Activated CD4-positive, alpha-beta T cell treated with anti-CD3 and anti-CD28 coated beads, Interleukin-2, amount 50 U/mL, for 24 hours (primary cell): ENCODE measurements around the gene PRKACB.

Source experiments
- DNase-seq, 2 donors: peaks; one replicate each; pipeline ENCODE4 v3.0.0-alpha.2; 2020; ENCODE audit warnings: low read depth in 1 of 2, low spot score in 1 of 2

Gene PRKACB

GRCh38 chr1:84155517-84155916, 11.4 kb downstream of the PRKACB start:
- DNase-seq: no peak

- no peak for DNase-seq
Observed at GRCh38 chr1:84156210-84156621, 12.1 kb downstream of the PRKACB start.

DNA sequence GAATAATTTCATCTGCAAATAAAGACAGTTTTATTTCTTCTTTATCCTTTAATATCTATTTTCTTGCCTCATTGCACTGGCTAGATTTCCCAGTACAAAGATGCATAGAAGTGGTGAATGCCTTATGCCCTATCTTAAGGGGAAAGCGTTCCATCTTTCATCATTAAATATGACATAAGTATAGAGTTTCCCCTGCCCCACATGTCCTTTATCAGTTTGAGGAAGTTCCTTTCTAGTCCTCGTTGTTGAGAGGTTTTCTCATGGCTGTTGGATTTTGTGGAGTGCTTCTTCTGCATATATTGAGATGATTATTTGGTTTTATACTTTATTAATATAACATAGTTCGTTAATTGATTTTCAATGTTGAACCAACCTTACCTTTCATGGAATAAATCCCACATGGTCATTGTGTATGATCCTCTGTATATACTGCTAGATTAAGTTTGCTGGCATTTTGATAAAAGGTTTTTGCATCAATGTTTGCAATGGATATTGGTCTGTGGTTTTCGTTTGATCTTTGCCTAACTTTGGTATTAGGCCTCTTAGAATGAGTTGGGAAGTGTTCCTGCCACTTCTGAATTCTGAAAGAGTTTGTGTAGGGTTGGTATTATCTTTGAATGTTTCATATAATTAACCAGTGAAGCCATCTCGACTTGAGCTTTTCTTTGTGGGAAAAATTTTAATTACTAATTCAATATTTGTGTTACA, 15.6 kb downstream of the PRKACB start:
- no peak for DNase-seq

DNA sequence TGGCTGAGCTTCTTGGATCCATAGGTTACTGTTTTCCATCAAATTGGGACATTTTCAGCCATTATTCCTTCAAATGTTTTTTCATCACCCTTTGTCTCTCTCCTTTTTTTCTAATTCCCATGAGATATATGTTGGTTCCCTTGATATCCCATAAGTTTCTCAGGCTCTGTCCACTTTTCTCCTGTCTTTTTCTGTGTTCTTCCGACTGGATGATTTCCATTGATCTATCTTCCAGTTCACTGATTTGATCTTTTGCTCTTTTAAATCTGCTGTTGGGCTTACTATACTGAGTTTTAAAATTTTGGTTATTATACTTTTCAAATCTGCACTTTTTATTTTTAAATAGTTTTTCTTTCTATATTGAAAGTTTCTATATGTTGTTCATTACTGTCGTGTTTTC, 18.2 kb downstream of the PRKACB start:
- no peak for DNase-seq

DNA sequence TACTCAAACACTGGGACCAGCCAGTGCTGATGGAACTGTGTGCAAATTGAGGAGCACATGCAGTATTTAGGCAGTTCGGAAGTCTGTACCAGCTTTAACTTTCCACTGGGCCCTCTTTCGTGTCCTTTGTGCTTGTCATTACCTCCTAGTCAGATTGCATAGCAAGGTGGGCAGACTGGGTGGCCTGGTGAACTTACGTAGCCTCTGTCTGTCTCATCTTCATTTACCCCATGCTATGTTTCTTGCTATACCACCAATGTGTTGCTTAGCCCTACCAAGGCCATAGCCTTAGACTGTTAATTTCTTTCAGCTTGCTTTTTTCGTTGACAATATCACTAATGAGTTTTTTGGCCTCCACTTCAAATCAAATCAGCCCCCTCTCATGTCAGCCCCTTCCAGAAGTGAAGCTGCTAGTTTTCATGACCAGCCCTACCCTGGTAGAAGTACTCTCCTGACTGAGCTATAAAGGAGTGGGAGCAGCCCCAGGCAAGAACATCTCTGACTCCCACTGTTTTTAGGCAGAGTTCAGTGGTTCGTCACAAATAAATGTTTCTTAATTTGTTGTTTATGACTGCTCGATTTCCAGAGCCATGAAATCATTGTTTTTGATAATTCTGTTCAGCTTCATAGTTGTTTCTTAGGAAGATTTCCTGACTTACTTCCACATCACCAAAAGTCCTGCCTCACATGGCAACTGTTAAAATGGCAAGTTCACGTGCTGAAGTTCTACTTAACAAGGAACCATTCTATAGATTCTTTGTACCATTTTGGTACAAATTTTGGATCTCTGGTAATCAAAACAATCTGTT, 19.3 kb downstream of the PRKACB start:
- no peak for DNase-seq

GRCh38 chr1:84164161-84164560, 20.1 kb downstream of the PRKACB start:
- DNase-seq: no peak

DNA sequence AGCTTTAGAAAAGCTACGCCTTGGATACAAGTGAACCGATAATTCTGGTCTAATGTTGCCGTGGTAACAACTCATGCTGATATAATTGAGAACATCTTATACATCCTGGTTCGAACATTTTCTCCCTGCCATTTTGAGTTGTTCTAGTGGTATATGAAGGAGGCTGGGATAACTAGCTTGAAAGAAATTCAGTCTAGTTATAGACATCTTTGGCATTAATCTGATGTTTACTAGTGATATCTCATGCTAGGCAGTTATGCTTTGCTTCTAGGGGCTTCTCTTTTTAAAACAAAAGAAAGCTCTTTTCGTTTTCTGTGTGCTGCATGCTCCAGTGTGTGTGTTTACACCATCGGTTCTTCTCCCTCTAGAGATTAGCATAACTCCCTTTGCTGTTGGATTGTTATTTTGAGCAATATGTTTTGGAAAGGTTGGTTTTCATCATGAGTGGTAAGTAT, 20.5 kb downstream of the PRKACB start:
- no peak for DNase-seq

DNA sequence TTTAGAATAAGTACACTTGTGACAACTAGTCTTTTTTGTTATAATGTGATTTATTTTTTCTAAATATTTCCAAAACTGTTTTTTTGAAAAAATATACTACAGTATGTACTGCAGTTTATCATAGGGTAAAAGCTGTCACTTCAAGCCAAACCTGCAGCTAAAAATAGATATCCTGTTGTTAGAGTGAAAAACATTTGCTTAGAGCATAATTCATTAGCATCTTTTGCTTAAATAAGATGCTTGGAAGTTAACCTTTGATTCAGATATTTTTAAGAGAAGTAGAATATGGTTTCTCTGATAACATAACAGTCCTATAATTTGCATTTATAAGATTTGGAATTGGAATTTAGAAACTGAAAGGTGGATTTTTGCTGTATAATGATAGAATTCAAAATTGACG, 21.5 kb downstream of the PRKACB start:
- no peak for DNase-seq

DNA sequence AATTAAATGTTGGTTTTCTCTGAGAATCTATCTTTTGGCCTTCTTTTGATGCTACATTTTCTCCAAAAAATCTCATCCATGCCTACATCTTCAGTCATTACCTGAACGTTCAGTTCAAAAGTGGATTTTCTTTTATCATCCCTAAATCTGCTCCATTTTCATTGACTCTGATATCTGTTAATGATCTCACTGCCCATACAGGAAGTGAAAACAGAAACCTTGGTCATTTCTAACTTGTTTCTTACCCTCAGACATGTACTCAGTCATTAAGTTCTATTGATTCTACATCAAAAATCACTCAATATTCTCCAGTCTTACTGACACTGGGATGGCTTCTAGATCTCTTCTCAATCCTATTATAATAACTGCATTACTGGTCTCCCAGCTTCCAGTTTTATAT, 22.7 kb downstream of the PRKACB start:
- no peak for DNase-seq

- no peak for DNase-seq
Observed at GRCh38 chr1:84168783-84169182, 24.7 kb downstream of the PRKACB start.

GRCh38 chr1:84170171-84170570, 26.1 kb downstream of the PRKACB start:
- DNase-seq: no peak

- no peak for DNase-seq
Observed at GRCh38 chr1:84171481-84171880, 27.4 kb downstream of the PRKACB start.

- no peak for DNase-seq
Observed at GRCh38 chr1:84174051-84174556, 30.0 kb downstream of the PRKACB start.

- no peak for DNase-seq
Observed at GRCh38 chr1:84181350-84182005, 37.4 kb downstream of the PRKACB start.

- DNase-seq: no peak
Observed at GRCh38 chr1:84190455-84190854, 46.4 kb downstream of the PRKACB start.

GRCh38 chr1:84192681-84193080, 48.6 kb downstream of the PRKACB start:
- DNase-seq: no peak

GRCh38 chr1:84198832-84199231, 54.8 kb downstream of the PRKACB start:
- no peak for DNase-seq

- DNase-seq: no peak
Observed at GRCh38 chr1:84199257-84199656, 55.2 kb downstream of the PRKACB start.

DNA sequence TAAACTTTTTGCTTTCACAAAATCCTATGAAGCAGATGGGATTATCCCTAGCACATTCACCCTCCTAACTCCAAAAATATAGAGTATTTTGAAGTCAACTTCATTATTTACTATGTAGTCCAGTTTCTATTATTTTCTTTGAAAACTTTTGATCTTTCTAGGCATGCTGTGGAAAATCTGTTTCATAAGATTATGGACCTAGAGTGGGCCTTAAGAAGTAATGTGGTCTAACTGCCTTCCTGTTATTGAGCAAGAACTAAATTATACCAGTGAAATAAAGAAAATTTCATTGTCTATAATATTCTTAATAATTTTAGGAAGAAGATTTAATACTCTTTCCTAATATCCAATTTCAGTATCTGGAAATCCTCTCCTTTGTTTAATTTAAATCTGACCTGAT, 58.1 kb downstream of the PRKACB start:
- DNase-seq: no peak

DNA sequence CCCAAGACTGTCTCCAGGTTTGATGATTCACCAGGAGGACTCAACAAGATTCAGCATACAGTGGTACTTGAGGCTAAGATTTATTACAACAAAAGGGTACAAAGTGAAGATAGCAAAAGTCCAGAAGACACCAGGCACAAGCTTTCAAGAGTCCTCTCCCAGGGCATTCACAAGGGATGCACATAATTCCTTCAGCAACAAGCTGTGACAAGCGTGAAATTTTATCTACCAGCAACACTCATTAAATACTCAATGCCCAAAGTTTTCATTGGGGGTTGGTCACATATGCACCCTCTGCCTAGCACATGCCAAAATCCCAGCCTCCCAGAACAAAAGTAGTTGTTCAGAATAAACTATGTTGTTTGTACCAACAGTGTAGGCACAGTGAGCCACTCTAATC, 62.3 kb downstream of the PRKACB start:
- DNase-seq: no peak

DNA sequence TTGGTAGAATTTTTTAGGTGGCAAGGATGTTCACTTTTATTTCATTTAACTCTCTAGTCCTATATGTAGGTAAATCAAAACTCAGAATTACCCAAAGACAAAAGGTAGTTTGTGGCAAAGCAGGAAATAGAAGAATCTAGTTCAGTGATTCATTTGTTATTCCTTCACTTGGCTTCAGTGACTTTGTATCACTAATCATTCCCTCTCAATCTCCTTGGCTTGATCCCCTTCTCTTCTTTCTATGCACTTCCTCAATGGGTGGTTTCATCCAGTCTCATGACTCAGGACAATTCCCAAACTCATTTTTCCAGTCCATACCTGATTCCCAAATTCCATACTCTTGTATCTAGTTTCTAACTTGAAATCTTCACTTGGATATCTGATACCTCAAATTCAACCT, 64.9 kb downstream of the PRKACB start:
- no peak for DNase-seq
